Coronary artery (tissue), 2 donors: ENCODE measurements around the gene MAP4K5.
"Not testable (repeated sequence)": the region's sequence is repeated elsewhere in the genome, so short reads cannot be mapped to it uniquely, and the experiment has no call there.

ENCODE experiments used
- DNase-seq: peaks from one replicate; pipeline ENCODE4 v3.0.0-alpha.2; 2017; ENCODE audit warnings: low spot score
- H3K27ac ChIP-seq, 2 donors: fragments of 200-600 bp; sonication (generic); one replicate each; pipeline ENCODE4 v1.5.1; 2016 to 2019
- H3K4me3 ChIP-seq: fragments of 200-600 bp; sonication (generic); 2 replicates; pipeline ENCODE4 v1.5.1; 2016; ENCODE audit warnings: mild to moderate bottlenecking, moderate library complexity
- CTCF ChIP-seq: fragments of 200-600 bp; sonication (generic); IDR thresholded peaks from one replicate; pipeline ENCODE4 v1.5.1; 2019; ENCODE audit warnings: antibody characterized with exemption

The MAP4K5 gene

GRCh38 chr14:50510157-50510556 lies 22.2 kb downstream of the MAP4K5 start:
- no peak for DNase-seq
- no peak for TF ChIP-seq CTCF
- Histone ChIP-seq H3K4me3 (no peak overlapping the region), H3K27ac (no peak overlapping the region)

- DNase-seq, H3K4me3 ChIP-seq, H3K27ac ChIP-seq: not testable (repeated sequence)
Observed at GRCh38 chr14:50507078-50507477, 25.3 kb downstream of the MAP4K5 start.

GRCh38 chr14:50501642-50502041 lies 30.7 kb downstream of the MAP4K5 start:
- Histone ChIP-seq H3K27ac (no peak overlapping the region), H3K4me3 (no peak overlapping the region)
- DNase-seq: no peak
- no peak for TF ChIP-seq CTCF

GRCh38 chr14:50497351-50497750 lies 35.0 kb downstream of the MAP4K5 start:
- no peak overlapping the region for H3K4me3 ChIP-seq
- H3K27ac ChIP-seq: no peak overlapping the region
- TF ChIP-seq CTCF: no peak
- DNase-seq: no peak

GRCh38 chr14:50489851-50490250 lies 42.5 kb downstream of the MAP4K5 start:
- Histone ChIP-seq H3K4me3 (no peak overlapping the region), H3K27ac (no peak overlapping the region)
- TF ChIP-seq CTCF: no peak
- no peak for DNase-seq

- DNase-seq: no peak
- Histone ChIP-seq H3K27ac (no peak overlapping the region), H3K4me3 (no peak overlapping the region)
- no peak for TF ChIP-seq CTCF
Observed at GRCh38 chr14:50488521-50488920, 43.8 kb downstream of the MAP4K5 start.

- no peak for TF ChIP-seq CTCF
Observed at GRCh38 chr14:50479041-50479440, 53.3 kb downstream of the MAP4K5 start.

GRCh38 chr14:50477760-50478159 lies 54.6 kb downstream of the MAP4K5 start:
- no peak for TF ChIP-seq CTCF
- no peak overlapping the region for H3K4me3 ChIP-seq
- no peak for DNase-seq
- no peak overlapping the region for H3K27ac ChIP-seq

More at GRCh38 chr14:50479041-50479440, 53.3 kb downstream of the MAP4K5 start:
- no peak overlapping the region for H3K4me3 ChIP-seq
- H3K27ac ChIP-seq: no peak overlapping the region
- no peak for DNase-seq
